HG03064 (cell line): ENCODE results near the gene TMEM132E.

Experiments
- ATAC-seq: cut with Tn5 transposase; IDR thresholded peaks from one replicate; pipeline ENCODE4 v1.9.1; 2021; ENCODE audit warnings: low read depth; ENCODE audit not compliant: unreplicated experiment

The TMEM132E gene

GRCh38 chr17:34626121-34626681 lies 46.8 kb downstream of the TMEM132E start:
- no peak for ATAC-seq

DNA sequence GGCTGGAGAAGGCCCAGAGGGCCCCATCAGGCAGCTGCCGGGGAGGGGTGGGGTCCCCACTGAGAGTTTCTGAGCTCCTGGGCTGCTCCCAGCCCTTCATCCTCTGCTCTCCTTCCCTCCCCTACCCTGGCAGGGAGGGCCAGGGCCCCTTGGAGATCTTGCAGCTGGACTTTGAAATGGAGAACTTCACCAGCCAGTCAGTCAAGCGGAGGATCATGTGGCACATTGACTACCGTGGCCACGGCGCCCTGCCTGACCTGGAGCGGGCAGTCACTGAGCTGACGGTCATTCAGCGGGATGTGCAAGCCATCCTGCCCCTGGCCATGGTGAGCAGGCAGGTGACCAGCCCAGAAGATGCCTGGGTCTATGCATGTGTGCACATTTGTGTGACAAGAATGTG lies 49.5 kb downstream of the TMEM132E start:
- ATAC-seq, result no peak

GRCh38 chr17:34633351-34633750 lies 54.0 kb downstream of the TMEM132E start:
- no peak for ATAC-seq

DNA sequence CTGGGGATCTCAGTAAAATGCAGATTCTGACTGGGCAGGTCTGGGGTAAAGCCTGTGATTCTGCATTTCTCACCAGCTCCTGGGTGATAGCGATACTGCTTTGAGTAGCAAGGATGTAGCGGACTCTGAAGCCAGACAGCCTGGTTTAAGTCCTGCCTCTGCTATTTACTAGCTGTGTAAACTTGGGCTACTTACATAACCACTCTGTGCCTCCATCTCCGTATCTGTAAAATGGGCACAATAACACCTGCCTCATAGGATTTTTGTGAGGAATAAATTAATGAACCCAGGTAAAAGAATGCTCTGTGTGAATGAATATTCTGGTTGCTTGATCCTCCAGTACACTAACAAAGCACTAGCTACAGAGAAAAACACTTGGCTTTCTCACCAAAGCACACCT lies 54.4 kb downstream of the TMEM132E start:
- ATAC-seq, result no peak

DNA sequence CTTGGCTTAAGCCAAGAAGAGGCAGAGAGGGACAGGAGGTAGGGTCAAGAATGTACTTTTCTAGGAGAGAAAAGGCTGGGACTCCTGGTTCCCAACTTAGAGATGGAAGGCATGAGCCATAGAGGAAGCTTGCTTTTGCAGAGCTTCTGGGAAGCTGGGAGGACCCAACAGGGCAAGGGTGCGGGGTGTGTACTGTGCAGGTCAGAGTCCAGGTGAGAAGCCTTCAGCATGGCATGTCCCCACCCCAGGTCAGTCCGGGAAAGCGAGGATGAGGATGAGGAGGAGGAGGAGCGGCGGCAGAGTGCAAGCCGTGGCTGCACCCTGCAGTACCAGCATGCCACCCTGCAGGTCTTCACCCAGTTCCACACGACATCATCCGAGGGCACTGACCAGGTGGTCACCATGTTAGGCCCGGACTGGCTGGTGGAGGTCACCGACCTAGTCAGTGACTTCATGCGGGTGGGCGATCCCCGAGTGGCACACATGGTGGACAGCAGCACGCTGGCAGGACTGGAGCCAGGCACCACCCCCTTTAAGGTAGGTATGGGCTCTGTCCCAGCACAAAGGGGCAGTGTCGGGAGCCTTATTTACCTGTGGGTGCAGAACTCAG lies 55.3 kb downstream of the TMEM132E start:
- no peak for ATAC-seq

DNA sequence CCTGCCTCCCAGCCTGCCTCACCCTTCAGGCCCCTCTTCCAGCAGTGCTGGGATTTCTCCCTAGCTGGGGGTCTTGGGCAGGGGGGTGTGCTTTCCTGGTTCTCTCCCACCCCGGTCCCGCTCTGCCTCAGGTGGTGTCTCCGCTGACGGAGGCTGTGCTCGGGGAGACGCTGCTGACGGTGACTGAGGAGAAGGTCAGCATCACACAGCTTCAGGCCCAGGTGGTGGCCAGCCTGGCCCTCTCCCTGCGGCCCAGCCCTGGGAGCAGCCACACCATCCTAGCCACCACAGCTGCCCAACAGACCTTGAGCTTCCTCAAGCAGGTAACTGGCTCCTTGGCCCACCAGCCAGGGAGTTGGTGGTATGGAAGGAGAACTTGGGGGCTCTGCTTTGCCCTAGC lies 56.5 kb downstream of the TMEM132E start:
- no peak for ATAC-seq

GRCh38 chr17:34637041-34637547 lies 57.7 kb downstream of the TMEM132E start:
- no peak for ATAC-seq

DNA sequence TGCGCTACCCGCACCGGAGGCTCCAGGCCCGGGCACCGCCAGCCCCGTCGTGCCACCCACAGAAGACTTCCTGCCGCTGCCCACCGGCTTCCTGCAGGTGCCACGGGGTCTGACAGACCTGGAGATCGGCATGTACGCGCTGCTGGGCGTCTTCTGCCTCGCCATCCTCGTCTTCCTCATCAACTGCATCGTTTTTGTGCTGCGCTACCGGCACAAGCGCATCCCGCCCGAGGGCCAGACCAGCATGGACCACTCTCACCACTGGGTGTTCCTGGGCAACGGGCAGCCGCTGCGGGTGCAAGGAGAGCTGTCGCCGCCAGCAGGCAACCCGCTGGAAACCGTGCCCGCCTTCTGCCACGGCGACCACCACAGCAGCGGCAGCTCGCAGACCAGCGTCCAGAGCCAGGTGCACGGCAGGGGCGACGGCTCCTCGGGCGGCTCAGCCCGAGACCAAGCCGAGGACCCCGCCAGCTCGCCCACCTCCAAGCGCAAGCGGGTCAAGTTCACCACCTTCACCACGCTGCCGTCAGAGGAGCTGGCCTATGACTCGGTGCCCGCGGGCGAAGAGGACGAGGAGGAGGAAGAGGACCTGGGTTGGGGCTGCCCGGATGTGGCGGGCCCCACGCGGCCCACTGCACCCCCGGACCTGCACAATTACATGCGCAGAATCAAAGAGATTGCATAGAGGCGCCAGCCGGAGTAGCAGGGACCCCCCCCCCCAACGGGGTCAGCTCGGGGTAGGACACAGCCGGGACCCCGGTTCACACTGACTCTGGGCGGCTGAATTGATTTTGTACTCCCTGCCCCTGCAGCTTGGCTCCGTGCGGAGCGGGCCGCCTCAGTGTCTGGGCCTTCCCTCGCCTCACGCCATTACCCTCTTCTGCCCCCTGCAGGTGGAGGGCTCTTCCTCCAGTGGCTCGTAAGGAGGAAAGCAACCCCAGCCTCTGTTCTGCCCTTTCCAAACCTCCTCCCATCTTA lies 58.5 kb downstream of the TMEM132E start:
- ATAC-seq, result no peak

DNA sequence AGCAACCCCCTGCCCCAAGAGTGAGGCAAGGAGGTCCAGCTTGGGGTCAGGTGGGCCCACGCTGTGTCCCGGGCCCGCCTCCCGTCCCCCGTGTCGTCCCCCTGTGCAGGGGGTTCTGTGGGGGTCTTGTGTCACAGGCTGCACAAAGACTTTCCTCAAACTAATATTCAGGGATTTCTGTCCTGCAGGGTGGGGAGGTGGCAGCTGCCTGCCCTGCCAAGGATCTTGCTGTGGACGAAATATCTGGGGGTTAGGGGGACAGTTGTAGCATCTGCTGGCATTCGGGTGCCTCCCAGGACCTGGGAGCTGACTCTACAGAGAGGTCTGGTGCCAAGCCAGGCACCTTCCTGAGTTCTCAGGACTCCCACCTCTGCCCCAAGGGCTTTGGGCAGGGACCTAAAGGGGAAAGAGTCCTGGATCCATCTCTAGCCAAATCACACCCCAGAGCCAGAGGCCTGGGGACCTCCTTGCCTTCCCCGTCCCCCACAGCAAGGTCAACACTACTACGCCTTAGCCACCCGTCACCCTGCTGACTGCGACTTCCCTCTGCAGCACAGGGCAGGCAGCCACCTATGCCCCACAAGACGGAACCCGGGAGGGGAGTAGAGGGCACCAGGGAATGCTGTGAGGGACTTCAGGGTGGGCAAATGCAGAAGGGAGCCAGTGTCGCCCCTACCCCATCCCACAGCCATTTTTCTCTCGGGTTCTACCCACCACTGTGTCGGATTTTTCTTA lies 59.3 kb downstream of the TMEM132E start:
- no peak for ATAC-seq

- ATAC-seq, result no peak
Measured at GRCh38 chr17:34639706-34640425, 60.5 kb downstream of the TMEM132E start.

- ATAC-seq, result no peak
Measured at GRCh38 chr17:34641368-34641767, 62.0 kb downstream of the TMEM132E start.

- ATAC-seq, result no peak
Measured at GRCh38 chr17:34644941-34645550, 65.7 kb downstream of the TMEM132E start.

DNA sequence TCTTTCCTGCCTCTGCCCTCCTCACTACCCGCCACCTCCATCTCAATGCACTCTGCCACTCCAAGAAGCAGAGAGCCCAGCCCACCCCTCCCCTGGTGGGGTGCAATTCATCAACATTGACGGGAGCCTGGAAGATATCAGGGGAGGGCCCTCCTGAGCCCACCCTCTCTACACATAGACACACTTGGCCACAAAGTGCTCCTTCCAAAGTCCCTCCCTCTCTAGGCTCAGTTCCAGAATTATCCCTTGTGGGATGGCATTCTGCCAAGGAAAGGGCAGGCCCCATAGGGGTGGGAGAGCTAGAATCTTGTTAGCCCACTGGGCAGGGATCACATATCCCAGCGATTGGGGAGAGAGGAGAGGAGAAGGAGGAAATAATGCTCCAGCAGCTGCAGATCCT lies 66.2 kb downstream of the TMEM132E start:
- no peak for ATAC-seq

- ATAC-seq, result no peak
Measured at GRCh38 chr17:34647511-34647910, 68.1 kb downstream of the TMEM132E start.

DNA sequence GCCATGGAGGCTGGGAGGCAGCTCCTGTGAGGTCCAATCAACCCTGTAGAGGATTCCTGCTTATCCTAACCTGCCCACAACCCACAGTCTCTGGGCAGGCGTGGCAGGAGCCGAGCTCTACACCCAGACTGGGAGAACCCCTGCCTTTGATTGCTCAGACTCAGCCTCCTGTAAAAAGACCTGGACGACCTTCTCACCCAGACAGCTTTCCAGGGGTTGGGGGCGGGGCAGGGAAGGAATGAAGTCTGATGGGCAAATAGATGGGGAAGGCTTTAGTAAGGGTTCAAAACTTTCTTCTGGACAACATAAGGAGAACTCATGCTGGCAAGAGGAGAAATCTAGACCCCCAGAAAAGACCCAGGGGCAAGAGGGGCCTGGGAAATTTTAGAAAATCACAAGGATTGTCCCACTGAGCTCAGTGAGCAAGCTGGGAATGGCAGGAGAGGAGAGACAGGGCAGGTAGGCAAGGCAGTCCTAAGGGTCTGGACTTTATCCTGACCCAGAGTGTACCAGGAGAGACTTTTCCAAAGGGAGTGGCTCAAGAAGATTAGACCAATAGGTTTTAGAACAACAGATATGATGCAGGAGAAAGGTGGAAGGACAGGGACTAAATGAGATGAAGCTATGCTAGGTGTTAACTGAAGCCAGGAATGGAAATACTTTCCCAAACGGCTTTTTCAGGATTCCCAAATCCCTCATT lies 70.8 kb downstream of the TMEM132E start:
- ATAC-seq, result no peak

GRCh38 chr17:34651402-34651811 lies 72.0 kb downstream of the TMEM132E start:
- ATAC-seq, result no peak

DNA sequence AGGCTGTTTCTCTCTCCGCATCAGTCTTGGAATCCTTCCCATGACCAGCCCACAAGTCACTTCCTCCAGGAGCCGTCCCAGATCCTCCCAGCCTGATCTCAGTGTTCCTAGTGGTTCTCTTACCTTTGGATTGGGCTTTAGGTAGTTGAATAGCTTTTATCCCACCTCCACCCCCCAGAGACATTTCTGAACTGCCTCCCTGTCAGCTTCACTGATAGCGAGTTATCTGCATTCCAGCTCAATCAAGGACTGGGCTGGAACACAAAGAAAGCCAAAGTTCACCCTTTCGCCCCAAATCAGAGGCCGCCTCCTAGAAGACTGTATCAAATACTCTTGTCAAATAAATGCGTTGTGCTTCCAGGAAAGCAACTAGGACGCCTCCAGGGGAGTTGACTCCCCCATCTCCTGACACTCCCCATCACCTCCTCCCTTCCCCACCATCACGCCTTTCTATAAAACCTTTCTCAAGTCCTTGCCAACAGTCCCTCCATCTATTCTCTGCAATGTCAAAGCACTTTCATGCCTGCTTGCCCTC lies 72.7 kb downstream of the TMEM132E start:
- ATAC-seq, result no peak

DNA sequence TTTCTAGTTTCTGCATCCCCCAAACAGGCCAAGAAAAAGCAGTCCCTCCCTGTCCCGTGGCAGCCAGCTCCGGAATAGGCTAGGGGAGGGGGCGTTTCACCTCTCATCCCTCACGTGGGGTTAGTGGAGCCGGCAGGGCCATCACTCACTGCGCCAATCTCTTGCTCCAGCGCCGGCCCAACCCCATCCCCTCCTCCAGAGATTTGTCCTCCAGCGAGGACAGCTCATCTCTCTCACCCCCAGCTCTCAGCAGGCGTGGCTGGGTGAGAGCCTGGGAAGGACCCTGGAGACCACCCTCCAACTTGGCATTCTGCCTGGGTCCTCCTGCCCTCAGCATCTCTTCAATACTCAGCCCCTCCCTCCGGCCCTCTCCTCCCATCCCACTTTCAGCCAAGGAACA lies 74.1 kb downstream of the TMEM132E start:
- ATAC-seq, result no peak
